Putamen (tissue), 1 donor: ENCODE measurements around the gene TXNRD1.
"Not testable (repeated sequence)": the region's sequence is repeated elsewhere in the genome, so short reads cannot be mapped to it uniquely, and the experiment has no call there.

ENCODE experiments used
- DNase-seq: peaks from one replicate; pipeline ENCODE4 v3.0.0-alpha.2; 2016; ENCODE audit warnings: low spot score

Gene TXNRD1

GRCh38 chr12:104280717-104281458 is 65.3 kb downstream of the TXNRD1 start:
- no peak for DNase-seq

GRCh38 chr12:104281636-104282035 is 66.1 kb downstream of the TXNRD1 start:
- DNase-seq, result no peak

- no peak for DNase-seq
Measured at GRCh38 chr12:104282109-104282508, 66.5 kb downstream of the TXNRD1 start.

- DNase-seq, result no peak
Measured at GRCh38 chr12:104285740-104286515, 70.3 kb downstream of the TXNRD1 start.

- DNase-seq, result peak; percentile 93
Measured at GRCh38 chr12:104286516-104287482, 71.2 kb downstream of the TXNRD1 start.

GRCh38 chr12:104288635-104289274 is 73.2 kb downstream of the TXNRD1 start:
- peak; percentile 88 for DNase-seq

GRCh38 chr12:104290320-104290719 is 74.7 kb downstream of the TXNRD1 start:
- no peak for DNase-seq

- no peak for DNase-seq
Measured at GRCh38 chr12:104290855-104291254, 75.3 kb downstream of the TXNRD1 start.

- DNase-seq, result no peak
Measured at GRCh38 chr12:104291867-104292524, 76.4 kb downstream of the TXNRD1 start.

- no peak for DNase-seq
Measured at GRCh38 chr12:104292872-104293794, 77.6 kb downstream of the TXNRD1 start.

- DNase-seq, result not testable (repeated sequence)
Measured at GRCh38 chr12:104294158-104294859, 78.7 kb downstream of the TXNRD1 start.

GRCh38 chr12:104294927-104295668 is 79.5 kb downstream of the TXNRD1 start:
- no peak for DNase-seq

GRCh38 chr12:104295954-104296353 is 80.4 kb downstream of the TXNRD1 start:
- DNase-seq, result no peak

- DNase-seq, result no peak
Measured at GRCh38 chr12:104296718-104297117, 81.1 kb downstream of the TXNRD1 start.

- DNase-seq, result no peak
Measured at GRCh38 chr12:104297477-104298113, 82.0 kb downstream of the TXNRD1 start.

GRCh38 chr12:104299842-104300481 is 84.4 kb downstream of the TXNRD1 start:
- DNase-seq, result no peak

GRCh38 chr12:104303538-104304151 is 88.1 kb downstream of the TXNRD1 start, which contains the start of gene EID3:
Gene EID3 (plus strand): TSS chr12:104303739. CDS start chr12:104303935, 196 bp downstream.
- DNase-seq, result peak; percentile 85
